ENCODE measurements around the gene FADS2.

The FADS2 gene

DNA sequence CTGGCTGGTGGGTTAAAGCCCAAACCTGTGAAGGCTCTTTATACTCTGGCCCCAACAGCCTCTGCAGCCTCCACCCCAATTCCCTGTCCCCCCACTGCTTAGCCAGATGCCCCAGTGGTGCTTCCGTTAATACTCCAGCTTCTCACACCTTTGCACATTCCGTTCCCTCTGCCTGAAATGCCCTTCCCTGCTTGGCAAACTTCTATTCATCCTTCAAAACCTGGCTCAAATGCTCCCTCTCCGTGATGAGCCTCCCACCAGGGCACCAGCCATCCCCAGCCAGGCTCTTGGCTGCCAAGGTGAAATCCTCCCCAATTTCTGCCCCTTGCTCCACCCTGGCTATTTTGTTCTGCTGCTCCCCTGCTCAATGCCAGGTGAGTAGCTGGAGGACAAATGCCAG is 75.7 kb downstream of the FADS2 start:
- no peaks in the 10 kb centered on the region for H3K36me3 ChIP-seq (ENCODE audit: insufficient read depth, low read length)
- peaks cover 9% of the 10 kb centered on the region for H3K4me1 ChIP-seq (ENCODE audit: insufficient read depth, low read length)
- no peak overlapping the region for H3K9ac ChIP-seq (ENCODE audit: low read depth, low read length)
- no peaks in the 10 kb centered on the region for H3K27me3 ChIP-seq (ENCODE audit: insufficient read depth, low read length)
- no peak overlapping the region for H3K4me3 ChIP-seq (ENCODE audit: low read length)
- H3K9me3 ChIP-seq (ENCODE audit: insufficient read depth, low read depth, low read length), result no peaks in the 10 kb centered on the region
- WGBS, result 90% methylated on average over 3 of the region's 3 CpGs
- no peak overlapping the region for H3K27ac ChIP-seq (ENCODE audit: low read depth, low read length)

DNA sequence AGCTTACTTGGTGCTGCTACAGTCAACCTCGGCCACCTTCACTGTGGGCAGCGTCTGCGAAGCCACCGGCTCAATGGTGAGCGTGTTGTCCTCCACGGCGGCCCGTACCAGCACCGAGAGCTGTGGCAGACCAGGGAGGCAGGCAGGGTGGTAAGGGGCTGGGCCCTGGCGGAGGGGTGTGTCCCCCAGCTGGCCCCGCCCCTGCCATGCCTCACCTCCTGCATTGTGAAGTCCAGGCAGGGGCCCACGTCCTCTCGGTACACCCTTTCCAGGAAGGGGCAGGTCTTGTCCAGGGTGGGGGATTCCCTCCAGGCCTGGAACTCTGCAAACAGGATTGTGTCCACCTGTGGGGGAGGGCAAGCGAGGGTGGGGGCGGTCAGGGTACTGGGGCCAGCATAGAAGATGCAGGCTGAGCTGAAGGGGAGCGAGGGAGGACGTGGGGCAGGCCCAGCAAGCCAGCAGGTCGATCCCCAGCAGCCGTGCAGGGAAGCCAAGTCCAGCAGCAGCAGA is 76.5 kb downstream of the FADS2 start:
- 44% methylated on average over 19 of the region's 19 CpGs for WGBS
- no peaks in the 10 kb centered on the region for H3K36me3 ChIP-seq (ENCODE audit: insufficient read depth, low read length)
- no peak overlapping the region for H3K27ac ChIP-seq (ENCODE audit: low read depth, low read length)
- H3K9me3 ChIP-seq (ENCODE audit: insufficient read depth, low read depth, low read length), result no peaks in the 10 kb centered on the region
- H3K27me3 ChIP-seq (ENCODE audit: insufficient read depth, low read length), result no peaks in the 10 kb centered on the region
- H3K9ac ChIP-seq (ENCODE audit: low read depth, low read length), result no peak overlapping the region
- H3K4me1 ChIP-seq (ENCODE audit: insufficient read depth, low read length), result peaks cover 14% of the 10 kb centered on the region
- peak overlapping the region; percentile 27 for H3K4me3 ChIP-seq (ENCODE audit: low read length)

DNA sequence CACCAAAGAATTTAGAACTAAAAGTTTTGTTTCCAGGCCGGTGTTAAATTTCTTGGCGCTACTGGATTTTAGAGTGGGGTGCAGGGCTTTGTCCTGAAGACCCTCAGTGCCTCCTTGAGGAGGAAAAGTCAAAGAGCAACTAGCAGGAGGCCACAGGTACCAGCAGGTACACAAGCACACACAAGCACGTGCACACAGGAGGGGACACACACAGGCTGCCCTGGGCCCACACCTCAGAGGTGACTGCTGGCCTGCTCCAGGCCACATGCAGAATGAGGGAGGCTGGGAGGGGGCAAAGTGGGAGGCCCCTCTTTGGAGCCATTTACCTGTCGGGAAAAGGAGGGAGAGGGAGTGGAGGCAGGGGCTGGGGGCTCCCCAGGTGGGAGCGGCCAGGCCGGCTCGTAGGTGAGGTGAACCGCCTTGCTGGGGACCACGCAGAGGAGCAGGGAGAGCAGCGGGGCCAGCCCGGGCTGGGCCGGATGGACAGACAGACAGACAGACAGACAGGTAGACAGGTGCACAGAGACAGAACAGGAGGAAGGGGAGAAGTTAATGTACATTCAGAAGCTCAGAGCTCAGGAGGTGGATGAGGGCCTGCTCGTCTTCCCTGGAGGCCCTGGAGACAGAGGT is 77.1 kb downstream of the FADS2 start:
- no peaks in the 10 kb centered on the region for H3K36me3 ChIP-seq (ENCODE audit: insufficient read depth, low read length)
- H3K27ac ChIP-seq (ENCODE audit: low read depth, low read length), result no peak overlapping the region
- no peaks in the 10 kb centered on the region for H3K27me3 ChIP-seq (ENCODE audit: insufficient read depth, low read length)
- WGBS, result 91% methylated on average over 13 of the region's 13 CpGs
- H3K4me3 ChIP-seq (ENCODE audit: low read length), result no peak overlapping the region
- H3K9me3 ChIP-seq (ENCODE audit: insufficient read depth, low read depth, low read length), result no peaks in the 10 kb centered on the region
- peaks cover 14% of the 10 kb centered on the region for H3K4me1 ChIP-seq (ENCODE audit: insufficient read depth, low read length)
- H3K9ac ChIP-seq (ENCODE audit: low read depth, low read length), result no peak overlapping the region; the same call in 1 of the 2 replicates

DNA sequence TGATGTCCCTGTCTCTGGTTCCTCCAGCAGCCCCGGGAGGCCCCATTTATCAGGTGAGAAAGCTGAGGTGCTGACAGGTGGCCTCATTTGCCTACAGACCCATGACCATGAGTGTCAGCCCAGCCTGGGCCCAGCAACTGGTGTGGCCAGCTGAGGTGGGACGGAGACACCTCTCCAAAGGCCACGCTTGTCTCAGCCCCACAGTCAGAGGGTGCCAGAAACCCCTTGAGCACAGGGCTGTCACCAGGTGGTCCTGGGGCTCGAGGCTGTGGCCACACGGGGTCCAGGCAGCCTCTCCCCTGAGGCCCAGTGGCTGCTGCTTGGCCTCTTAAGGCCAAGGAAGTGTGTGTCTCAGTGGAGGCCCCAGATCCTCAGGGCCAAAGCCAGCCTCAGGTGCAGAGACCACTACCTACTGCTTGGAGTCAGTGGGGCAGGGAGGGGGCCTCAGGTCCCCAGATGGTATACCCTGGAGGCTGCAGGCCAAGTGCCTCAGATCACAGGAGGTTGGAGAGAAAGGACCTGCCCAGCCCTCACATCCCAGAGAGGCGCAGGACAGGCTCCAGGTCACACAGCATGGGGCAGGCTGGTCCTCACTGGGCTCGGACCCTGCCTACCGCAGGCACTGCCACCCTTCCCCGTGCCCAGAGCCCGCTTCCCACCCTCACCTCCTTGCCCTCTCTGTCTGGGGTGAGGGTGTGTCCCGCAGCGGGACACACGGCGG is 77.9 kb downstream of the FADS2 start:
- Histone ChIP-seq H3K4me3 (ENCODE audit: low read length) (no peak overlapping the region), H3K9me3 (ENCODE audit: insufficient read depth, low read depth, low read length) (no peaks in the 10 kb centered on the region), H3K36me3 (ENCODE audit: insufficient read depth, low read length) (no peaks in the 10 kb centered on the region), H3K4me1 (ENCODE audit: insufficient read depth, low read length) (peaks cover 14% of the 10 kb centered on the region), H3K9ac (ENCODE audit: low read depth, low read length) (no peak overlapping the region), H3K27me3 (ENCODE audit: insufficient read depth, low read length) (no peaks in the 10 kb centered on the region), H3K27ac (ENCODE audit: low read depth, low read length) (no peak overlapping the region)
- WGBS, result 92% methylated on average over 14 of the region's 14 CpGs

DNA sequence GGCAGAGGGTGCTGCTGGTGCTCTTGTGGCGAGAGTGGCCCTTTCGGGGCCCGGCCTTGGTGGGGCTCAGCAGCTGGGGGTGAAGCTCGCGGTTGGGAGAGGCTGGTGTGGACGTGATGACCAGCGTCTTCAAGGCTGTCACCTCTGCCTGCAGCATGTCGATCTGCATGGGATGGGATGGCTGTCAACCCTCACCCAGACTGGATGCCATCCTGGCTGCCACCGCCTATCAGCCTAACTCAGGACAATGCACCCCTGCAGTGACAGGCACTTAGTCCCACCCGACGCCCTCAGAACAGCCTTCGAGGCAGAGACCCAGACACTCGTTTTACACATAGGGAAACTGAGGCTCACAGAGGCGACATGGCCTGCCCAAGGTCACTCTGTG is 78.4 kb downstream of the FADS2 start:
- no peak overlapping the region for H3K27ac ChIP-seq (ENCODE audit: low read depth, low read length)
- H3K4me1 ChIP-seq (ENCODE audit: insufficient read depth, low read length), result peaks cover 14% of the 10 kb centered on the region
- no peaks in the 10 kb centered on the region for H3K27me3 ChIP-seq (ENCODE audit: insufficient read depth, low read length)
- H3K9ac ChIP-seq (ENCODE audit: low read depth, low read length), result no peak overlapping the region
- H3K9me3 ChIP-seq (ENCODE audit: insufficient read depth, low read depth, low read length), result no peaks in the 10 kb centered on the region
- no peak overlapping the region for H3K4me3 ChIP-seq (ENCODE audit: low read length)
- no peaks in the 10 kb centered on the region for H3K36me3 ChIP-seq (ENCODE audit: insufficient read depth, low read length)
- WGBS, result 89% methylated on average over 14 of the region's 14 CpGs

DNA sequence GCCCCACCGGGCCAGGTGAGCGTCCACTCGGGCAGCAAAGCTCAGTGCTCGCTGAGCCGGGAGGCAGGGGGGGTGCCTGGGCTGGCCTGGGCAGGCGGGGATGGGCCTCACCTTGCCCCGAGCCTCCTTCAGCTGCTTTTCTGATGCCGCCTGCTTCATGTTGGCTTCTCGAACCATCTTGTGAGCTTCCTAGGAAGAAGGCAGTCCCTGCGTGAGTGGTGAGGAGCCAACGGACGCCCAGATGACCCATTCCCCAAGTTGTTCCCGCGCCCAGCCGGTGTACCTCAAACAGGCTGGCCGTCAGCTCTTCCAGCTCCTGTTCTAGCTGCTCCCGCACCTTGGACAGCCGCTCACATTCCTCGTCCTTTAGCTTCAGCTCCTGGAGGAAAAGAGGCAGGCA is 79.2 kb downstream of the FADS2 start:
- Histone ChIP-seq H3K9me3 (ENCODE audit: insufficient read depth, low read depth, low read length) (no peaks in the 10 kb centered on the region), H3K4me1 (ENCODE audit: insufficient read depth, low read length) (peaks cover 14% of the 10 kb centered on the region), H3K27ac (ENCODE audit: low read depth, low read length) (no peak overlapping the region), H3K4me3 (ENCODE audit: low read length) (no peak overlapping the region), H3K36me3 (ENCODE audit: insufficient read depth, low read length) (no peaks in the 10 kb centered on the region), H3K9ac (ENCODE audit: low read depth, low read length) (no peak overlapping the region), H3K27me3 (ENCODE audit: insufficient read depth, low read length) (no peaks in the 10 kb centered on the region)
- WGBS, result 92% methylated on average over 19 of the region's 19 CpGs

DNA sequence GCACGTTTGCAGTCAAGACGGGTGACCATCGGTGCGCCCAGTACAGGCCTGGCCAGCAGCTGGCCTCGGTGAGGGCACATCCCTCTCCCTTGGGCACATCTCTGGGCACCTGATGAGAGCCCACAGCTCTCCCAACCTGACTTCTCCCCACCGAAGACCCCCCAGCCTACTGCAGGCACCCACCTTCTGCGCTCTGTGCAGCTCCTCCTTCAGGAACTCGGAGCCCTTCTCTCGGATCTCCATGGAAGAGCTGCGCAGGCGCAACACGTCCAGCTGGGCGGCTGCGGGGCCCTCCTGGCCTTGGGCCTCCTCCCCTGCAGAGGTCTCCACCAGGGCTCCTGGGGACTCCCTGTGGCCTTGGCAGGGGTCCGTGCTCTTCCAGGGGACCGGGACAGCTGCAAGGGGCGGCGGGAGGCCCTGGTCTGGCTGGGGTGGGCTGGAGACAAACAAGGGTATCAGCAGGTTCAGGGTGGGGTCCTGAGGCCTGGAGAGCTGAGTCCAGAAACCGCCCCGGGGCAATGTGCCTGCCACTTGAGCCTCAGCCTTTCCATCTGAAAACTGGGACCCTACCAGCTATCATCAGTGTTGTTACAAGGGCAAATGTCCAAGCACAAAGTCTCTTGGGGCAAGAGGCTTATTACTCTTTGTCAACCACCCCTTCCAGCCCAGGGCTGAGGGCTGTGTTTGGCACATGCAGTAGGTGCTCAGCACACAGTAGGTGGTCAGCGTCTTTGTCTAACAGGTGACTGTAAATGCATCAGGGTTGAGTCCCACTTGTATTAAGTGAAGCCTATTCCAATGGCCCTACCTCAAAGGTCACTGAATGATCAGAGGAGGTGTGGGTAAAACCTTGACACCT is 80.0 kb downstream of the FADS2 start:
- no peaks in the 10 kb centered on the region for H3K9me3 ChIP-seq (ENCODE audit: insufficient read depth, low read depth, low read length)
- WGBS, result 94% methylated on average over 21 of the region's 21 CpGs
- H3K27ac ChIP-seq (ENCODE audit: low read depth, low read length), result no peak overlapping the region
- H3K36me3 ChIP-seq (ENCODE audit: insufficient read depth, low read length), result no peaks in the 10 kb centered on the region
- peaks cover 14% of the 10 kb centered on the region for H3K4me1 ChIP-seq (ENCODE audit: insufficient read depth, low read length)
- H3K9ac ChIP-seq (ENCODE audit: low read depth, low read length), result peak overlapping the region; percentile 7; the same call in 1 of the 2 replicates
- H3K27me3 ChIP-seq (ENCODE audit: insufficient read depth, low read length), result no peaks in the 10 kb centered on the region
- H3K4me3 ChIP-seq (ENCODE audit: low read length), result no peak overlapping the region

DNA sequence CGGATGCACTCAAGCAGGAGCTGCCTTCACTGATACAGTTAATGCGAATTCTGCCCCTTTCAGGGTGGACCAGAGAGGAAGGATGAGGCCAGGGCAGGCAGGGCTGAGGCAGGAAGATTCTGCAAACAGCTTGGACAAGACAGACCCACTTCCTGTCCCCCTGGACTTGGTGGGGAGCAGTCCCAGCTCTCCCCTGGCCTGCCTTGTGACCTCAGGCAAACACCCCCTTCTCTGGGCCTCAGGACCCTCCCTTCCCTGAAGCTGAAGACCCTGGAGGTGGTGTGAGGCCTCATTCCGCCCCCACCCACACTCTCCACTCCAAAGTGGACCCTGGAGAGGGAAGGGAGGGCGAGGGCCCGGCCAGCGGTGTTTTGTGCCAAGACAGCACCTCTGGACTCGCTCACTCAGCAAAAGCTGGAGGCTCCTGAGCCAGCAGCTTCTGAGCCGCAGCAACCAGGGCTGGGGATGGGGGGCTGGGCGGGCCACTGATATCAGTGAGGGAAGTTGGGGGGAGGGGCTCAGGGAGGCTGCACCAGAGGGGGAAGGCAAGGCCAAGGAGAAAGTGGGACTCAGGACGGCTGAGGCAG is 80.7 kb downstream of the FADS2 start:
- Histone ChIP-seq H3K36me3 (ENCODE audit: insufficient read depth, low read length) (no peaks in the 10 kb centered on the region), H3K27me3 (ENCODE audit: insufficient read depth, low read length) (no peaks in the 10 kb centered on the region), H3K27ac (ENCODE audit: low read depth, low read length) (0 out of 2 replicates have a peak overlapping the region, but pooled peaks have one; percentile 18), H3K4me3 (ENCODE audit: low read length) (no peak overlapping the region), H3K9me3 (ENCODE audit: insufficient read depth, low read depth, low read length) (no peaks in the 10 kb centered on the region), H3K9ac (ENCODE audit: low read depth, low read length) (peak overlapping the region; percentile 7; the same call in 1 of the 2 replicates), H3K4me1 (ENCODE audit: insufficient read depth, low read length) (peaks cover 14% of the 10 kb centered on the region)
- WGBS, result 51% methylated on average over 10 of the region's 10 CpGs

DNA sequence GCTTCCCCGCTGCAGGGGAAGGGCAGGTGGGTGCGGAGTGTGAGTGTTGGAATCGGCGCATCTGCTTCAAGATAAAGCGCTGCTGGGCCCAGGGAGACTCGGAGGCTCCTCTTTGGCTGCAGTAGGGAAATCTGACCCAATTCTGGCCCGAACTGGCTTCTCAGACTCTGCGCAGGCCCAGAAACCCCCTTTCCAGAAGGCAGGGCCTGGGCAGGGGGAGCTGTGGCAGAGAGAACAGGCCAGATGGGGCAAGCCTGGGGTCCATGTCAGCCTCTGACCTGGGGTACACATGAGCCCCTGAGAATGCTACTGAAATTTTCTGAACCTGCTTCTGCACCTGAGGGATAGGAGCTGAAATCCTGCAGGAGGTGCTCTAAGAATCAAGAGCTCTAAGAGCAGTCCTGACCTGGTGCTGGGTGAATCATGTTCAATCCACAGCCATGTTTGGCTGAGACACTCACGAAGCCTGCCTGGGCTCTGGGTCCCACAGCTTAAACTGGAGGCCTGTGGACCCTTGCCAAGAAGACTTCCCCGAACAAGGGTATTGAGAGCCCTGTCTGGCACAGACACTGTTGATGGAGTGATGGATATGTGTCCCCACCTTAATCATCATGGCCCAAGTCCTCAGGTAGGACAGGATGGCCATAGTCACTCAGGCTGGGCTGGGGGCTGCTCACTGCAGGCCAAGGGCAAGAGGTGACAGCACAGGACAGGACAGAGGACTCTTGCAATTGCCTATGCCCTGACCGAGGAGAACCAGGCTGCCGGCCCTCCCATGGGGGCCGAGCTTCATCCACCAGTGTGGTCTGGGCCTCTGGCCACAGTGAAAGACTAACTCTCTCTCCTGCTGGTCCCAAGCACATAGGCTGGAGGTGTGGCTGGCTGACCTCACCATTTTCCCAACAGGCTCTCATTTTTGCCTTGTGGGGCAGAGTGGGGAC is 82.4 kb downstream of the FADS2 start:
- no peaks in the 10 kb centered on the region for H3K9me3 ChIP-seq (ENCODE audit: insufficient read depth, low read depth, low read length)
- no peak overlapping the region for H3K27ac ChIP-seq (ENCODE audit: low read depth, low read length)
- H3K4me1 ChIP-seq (ENCODE audit: insufficient read depth, low read length), result peaks cover 8% of the 10 kb centered on the region
- H3K4me3 ChIP-seq (ENCODE audit: low read length), result no peak overlapping the region
- H3K36me3 ChIP-seq (ENCODE audit: insufficient read depth, low read length), result no peaks in the 10 kb centered on the region
- H3K27me3 ChIP-seq (ENCODE audit: insufficient read depth, low read length), result no peaks in the 10 kb centered on the region
- H3K9ac ChIP-seq (ENCODE audit: low read depth, low read length), result no peak overlapping the region
- WGBS, result 92% methylated on average over 13 of the region's 13 CpGs

DNA sequence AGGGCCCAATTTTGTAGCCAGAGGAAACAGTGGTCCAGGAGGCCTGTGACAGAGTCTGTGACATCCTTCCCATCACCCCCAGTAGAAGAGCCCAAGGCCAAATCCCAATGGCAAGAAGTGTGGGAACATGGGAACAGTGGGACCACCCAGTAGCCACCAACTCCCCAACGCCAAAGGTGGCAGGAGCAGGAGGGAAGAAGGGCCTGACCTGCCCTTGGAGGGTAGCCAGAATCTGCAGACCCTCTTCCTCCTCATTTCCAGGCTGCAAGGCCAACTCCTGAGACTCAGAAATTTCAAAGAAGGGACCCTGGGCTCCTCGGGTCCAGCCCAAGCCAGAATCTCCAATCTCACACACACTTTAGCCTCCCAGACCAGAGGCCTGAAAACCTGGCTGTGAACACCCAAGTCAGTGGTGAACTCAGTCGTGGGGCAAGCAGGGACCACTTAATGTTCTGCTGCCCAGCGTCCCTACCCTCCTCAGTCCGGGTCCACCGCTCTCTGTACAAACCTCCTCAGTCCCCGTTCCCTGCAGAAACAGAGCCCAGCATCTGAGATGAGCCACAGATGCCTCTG is 83.1 kb downstream of the FADS2 start:
- 88% methylated on average over 7 of the region's 7 CpGs for WGBS
- Histone ChIP-seq H3K36me3 (ENCODE audit: insufficient read depth, low read length) (no peaks in the 10 kb centered on the region), H3K4me3 (ENCODE audit: low read length) (no peak overlapping the region), H3K27ac (ENCODE audit: low read depth, low read length) (no peak overlapping the region), H3K9ac (ENCODE audit: low read depth, low read length) (no peak overlapping the region), H3K9me3 (ENCODE audit: insufficient read depth, low read depth, low read length) (no peaks in the 10 kb centered on the region), H3K4me1 (ENCODE audit: insufficient read depth, low read length) (peaks cover 8% of the 10 kb centered on the region), H3K27me3 (ENCODE audit: insufficient read depth, low read length) (peaks cover under 1% of the 10 kb centered on the region; the same call in 1 of the 2 replicates)

Data from HUES64 (cell line).